ENCODE data around the gene MAST4. TPM values are rescaled to one million over a fixed set of nuclear protein-coding genes. Genes with fewer than 3 reads are reported as not detected.

The MAST4 gene
- total and polyA plus RNA-seq, 2 donors (not counting 1 experiment from before 2014, with no cell fraction given): 7.0 to 15.2 TPM

DNA sequence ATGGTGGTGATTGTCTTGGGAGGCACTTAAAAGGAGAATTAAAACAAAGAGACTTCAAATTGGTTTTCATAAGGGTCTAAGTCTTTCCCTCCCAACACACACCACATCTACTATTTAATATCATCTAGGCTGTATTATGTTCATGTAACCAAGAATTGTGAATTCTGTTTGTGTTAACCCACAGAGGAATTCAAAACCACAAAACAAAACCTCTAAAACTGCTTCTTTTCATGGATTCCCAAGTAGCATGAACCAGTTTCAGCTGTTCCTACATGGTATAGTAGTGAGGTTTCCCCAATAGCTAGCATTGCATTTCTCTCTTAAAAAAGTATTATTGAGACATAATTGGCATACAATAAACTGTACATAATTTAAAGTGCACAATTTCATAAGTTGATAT, 316.6 kb downstream of the MAST4 start:
- DNase-seq (ENCODE audit: low read depth in 2 of 2): peak in 1 of 2 donors; percentile 43
- Histone ChIP-seq H4K20me1 (ENCODE audit: control insufficient read depth, extremely low read depth, insufficient read depth, low read length) (no peaks in the 10 kb centered on the region), H3K9me3 (ENCODE audit: control insufficient read depth, insufficient read depth, low read depth, low read length) (no peaks in the 10 kb centered on the region), H3K4me1 (ENCODE audit: control insufficient read depth, extremely low read depth, insufficient read depth, low read length) (no peaks in the 10 kb centered on the region), H3K4me3 (replicated peaks in 1 of 4; ENCODE audit: control extremely low read depth in 1 of 4, insufficient read depth in 1 of 4, low read depth in 3 of 4, low read length in 4 of 4) (no peak overlapping the region), H3K36me3 (ENCODE audit: control insufficient read depth, insufficient read depth, low read length) (no peaks in the 10 kb centered on the region), H3K79me2 (ENCODE audit: control insufficient read depth, insufficient read depth, low read length) (no peaks in the 10 kb centered on the region), H3K9ac (ENCODE audit: insufficient read depth, low read length) (no peak overlapping the region), H3K4me2 (ENCODE audit: extremely low read depth, insufficient read depth, low read length) (no peak overlapping the region), H2AFZ (ENCODE audit: low read length) (no peak overlapping the region), H3K27ac (ENCODE audit: insufficient read depth, low read length) (no peak overlapping the region), H3K27me3 (ENCODE audit: control insufficient read depth, insufficient read depth, low read length) (no peaks in the 10 kb centered on the region)
- TF ChIP-seq, protein P1, sequence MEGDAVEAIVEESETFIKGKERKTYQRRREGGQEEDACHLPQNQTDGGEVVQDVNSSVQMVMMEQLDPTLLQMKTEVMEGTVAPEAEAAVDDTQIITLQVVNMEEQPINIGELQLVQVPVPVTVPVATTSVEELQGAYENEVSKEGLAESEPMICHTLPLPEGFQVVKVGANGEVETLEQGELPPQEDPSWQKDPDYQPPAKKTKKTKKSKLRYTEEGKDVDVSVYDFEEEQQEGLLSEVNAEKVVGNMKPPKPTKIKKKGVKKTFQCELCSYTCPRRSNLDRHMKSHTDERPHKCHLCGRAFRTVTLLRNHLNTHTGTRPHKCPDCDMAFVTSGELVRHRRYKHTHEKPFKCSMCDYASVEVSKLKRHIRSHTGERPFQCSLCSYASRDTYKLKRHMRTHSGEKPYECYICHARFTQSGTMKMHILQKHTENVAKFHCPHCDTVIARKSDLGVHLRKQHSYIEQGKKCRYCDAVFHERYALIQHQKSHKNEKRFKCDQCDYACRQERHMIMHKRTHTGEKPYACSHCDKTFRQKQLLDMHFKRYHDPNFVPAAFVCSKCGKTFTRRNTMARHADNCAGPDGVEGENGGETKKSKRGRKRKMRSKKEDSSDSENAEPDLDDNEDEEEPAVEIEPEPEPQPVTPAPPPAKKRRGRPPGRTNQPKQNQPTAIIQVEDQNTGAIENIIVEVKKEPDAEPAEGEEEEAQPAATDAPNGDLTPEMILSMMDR (conservative IDR thresholded peaks at IDR 0.05 in 1 of 2, IDR thresholded peaks at IDR 0.05 in 1 of 2; ENCODE audit: low read depth in 1 of 2, low read length in 2 of 2): no peak
- no peak for TF ChIP-seq EZH2 (IDR thresholded peaks at IDR 0.05; ENCODE audit: low read length, missing control alignments)

DNA sequence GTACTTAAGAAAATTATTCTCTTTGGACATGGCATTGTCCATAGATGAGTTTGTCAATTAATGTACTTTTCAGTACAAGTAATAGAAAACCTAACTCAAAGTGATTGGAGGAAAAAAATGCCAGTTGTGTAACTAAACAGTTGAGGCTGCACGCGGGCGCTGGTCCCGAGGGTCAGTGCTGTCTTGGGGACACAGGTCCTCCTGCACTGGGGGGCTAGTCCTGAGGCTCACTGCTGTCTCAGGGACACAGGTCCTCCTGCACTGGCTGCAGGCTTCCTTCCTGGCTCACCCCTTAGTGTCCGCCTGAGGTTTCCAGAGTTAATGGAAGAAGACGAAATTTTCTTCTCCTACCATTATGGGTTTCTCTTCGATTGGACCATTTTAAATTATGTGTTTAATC, 319.3 kb downstream of the MAST4 start:
- TF ChIP-seq, protein P1 (conservative IDR thresholded peaks at IDR 0.05 in 1 of 2, IDR thresholded peaks at IDR 0.05 in 1 of 2; ENCODE audit: low read depth in 1 of 2, low read length in 2 of 2): no peak
- no peak for TF ChIP-seq EZH2 (IDR thresholded peaks at IDR 0.05; ENCODE audit: low read length, missing control alignments)
- Histone ChIP-seq H3K79me2 (ENCODE audit: control insufficient read depth, insufficient read depth, low read length) (no peaks in the 10 kb centered on the region), H3K36me3 (ENCODE audit: control insufficient read depth, insufficient read depth, low read length) (no peaks in the 10 kb centered on the region), H3K9me3 (ENCODE audit: control insufficient read depth, insufficient read depth, low read depth, low read length) (no peaks in the 10 kb centered on the region), H3K4me2 (ENCODE audit: extremely low read depth, insufficient read depth, low read length) (no peak overlapping the region), H3K27me3 (ENCODE audit: control insufficient read depth, insufficient read depth, low read length) (no peaks in the 10 kb centered on the region), H4K20me1 (ENCODE audit: control insufficient read depth, extremely low read depth, insufficient read depth, low read length) (no peaks in the 10 kb centered on the region), H3K4me1 (ENCODE audit: control insufficient read depth, extremely low read depth, insufficient read depth, low read length) (no peaks in the 10 kb centered on the region), H3K27ac (ENCODE audit: insufficient read depth, low read length) (no peak overlapping the region), H3K4me3 (replicated peaks in 1 of 4; ENCODE audit: control extremely low read depth in 1 of 4, insufficient read depth in 1 of 4, low read depth in 3 of 4, low read length in 4 of 4) (no peak overlapping the region), H2AFZ (ENCODE audit: low read length) (no peak overlapping the region), H3K9ac (ENCODE audit: insufficient read depth, low read length) (no peak overlapping the region)
- no peak for DNase-seq (ENCODE audit: low read depth in 2 of 2)

DNA sequence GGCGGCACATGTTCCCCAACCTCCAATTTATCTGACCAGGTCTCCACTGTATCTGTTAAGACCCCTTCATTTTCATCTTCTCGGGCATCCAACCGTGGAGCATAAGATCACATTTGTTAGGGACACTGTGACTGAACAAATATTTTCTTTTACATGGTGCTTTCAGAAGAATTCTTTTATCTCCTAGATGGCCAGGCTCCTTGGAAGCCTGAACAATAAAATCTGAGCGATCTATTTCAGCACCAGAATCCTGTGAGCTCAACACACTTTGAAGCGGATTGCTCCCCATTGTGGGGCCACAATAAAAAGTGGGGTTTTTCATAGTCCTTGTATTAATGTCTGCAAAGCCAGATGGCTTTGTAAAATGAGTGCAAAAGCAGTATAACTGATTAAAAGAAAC, 326.7 kb downstream of the MAST4 start:
- no peaks in the 10 kb centered on the region for H3K36me3 ChIP-seq (ENCODE audit: control insufficient read depth, insufficient read depth, low read length)

More for the DNA sequence above, 326.7 kb downstream of the MAST4 start:
- Histone ChIP-seq H3K27me3 (ENCODE audit: control insufficient read depth, insufficient read depth, low read length) (no peaks in the 10 kb centered on the region), H3K4me1 (ENCODE audit: control insufficient read depth, extremely low read depth, insufficient read depth, low read length) (no peaks in the 10 kb centered on the region), H3K4me2 (ENCODE audit: extremely low read depth, insufficient read depth, low read length) (no peak overlapping the region), H3K27ac (ENCODE audit: insufficient read depth, low read length) (no peak overlapping the region), H4K20me1 (ENCODE audit: control insufficient read depth, extremely low read depth, insufficient read depth, low read length) (no peaks in the 10 kb centered on the region), H3K4me3 (replicated peaks in 1 of 4; ENCODE audit: control extremely low read depth in 1 of 4, insufficient read depth in 1 of 4, low read depth in 3 of 4, low read length in 4 of 4) (no peak overlapping the region), H2AFZ (ENCODE audit: low read length) (no peak overlapping the region), H3K9me3 (ENCODE audit: control insufficient read depth, insufficient read depth, low read depth, low read length) (no peaks in the 10 kb centered on the region), H3K79me2 (ENCODE audit: control insufficient read depth, insufficient read depth, low read length) (no peaks in the 10 kb centered on the region), H3K9ac (ENCODE audit: insufficient read depth, low read length) (no peak overlapping the region)
- no peak for DNase-seq (ENCODE audit: low read depth in 2 of 2)
- TF ChIP-seq, protein P1 (conservative IDR thresholded peaks at IDR 0.05 in 1 of 2, IDR thresholded peaks at IDR 0.05 in 1 of 2; ENCODE audit: low read depth in 1 of 2, low read length in 2 of 2): no peak
- no peak for TF ChIP-seq EZH2 (IDR thresholded peaks at IDR 0.05; ENCODE audit: low read length, missing control alignments)

All from fibroblast of lung (primary cell).